Sigmoid colon (tissue), 4 donors: ENCODE measurements around the gene LENEP.

Experiments
- POLR2A ChIP-seq, 2 donors: fragments of 450-650 bp; IDR thresholded peaks; one replicate each; pipeline ENCODE4 v1.6.1; 2016; ENCODE audit warnings: antibody characterized with exemption in 2 of 2, mild to moderate bottlenecking in 2 of 2, moderate library complexity in 2 of 2
- POLR2AphosphoS5 ChIP-seq, 4 donors: sonication (generic); formaldehyde crosslinking; IDR thresholded peaks; one replicate each; pipeline ENCODE4 v1.6.1; 2017; ENCODE audit warnings: antibody characterized with exemption in 4 of 4
- TF ChIP-seq, protein P1 (sequence below), 4 experiments: fragments of 450-650 bp in 3 of 4; fragments of 200-600 bp in 1 of 4; IDR thresholded peaks; one replicate each; pipeline ENCODE4 v1.5.1; 2016 to 2019; ENCODE audit warnings: antibody characterized with exemption in 4 of 4, mild to moderate bottlenecking in 3 of 4, moderate library complexity in 2 of 4

DNA sequence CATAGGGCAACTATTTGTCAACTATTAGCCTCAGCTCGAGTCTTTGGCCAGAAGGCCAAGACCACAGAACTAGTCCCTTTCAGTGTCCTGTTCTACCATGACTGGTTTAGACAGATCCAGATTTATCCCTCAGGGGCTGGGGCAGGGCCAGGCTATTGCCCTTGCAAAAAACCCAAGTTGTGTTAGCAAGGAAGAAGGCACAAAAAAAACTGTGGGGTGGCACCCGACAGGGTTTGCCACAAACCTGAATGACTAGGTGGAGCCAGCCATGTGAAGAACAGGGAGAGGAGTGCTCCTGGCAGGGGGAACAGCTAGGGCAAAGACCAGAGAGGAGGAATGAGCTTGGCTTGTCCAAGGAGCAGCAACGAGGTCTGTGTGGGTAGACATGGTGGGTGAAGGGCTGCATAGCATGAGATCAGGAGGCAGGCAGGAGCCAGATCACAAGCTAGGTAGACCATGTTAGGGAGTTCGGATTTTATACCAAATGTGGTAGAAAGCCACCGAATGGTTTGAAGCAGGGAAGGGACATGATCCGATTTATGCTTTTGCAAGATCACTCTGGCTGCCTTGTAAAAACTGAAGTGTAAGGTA lies 44.6 kb downstream of the LENEP start:
- TF ChIP-seq, protein P1, sequence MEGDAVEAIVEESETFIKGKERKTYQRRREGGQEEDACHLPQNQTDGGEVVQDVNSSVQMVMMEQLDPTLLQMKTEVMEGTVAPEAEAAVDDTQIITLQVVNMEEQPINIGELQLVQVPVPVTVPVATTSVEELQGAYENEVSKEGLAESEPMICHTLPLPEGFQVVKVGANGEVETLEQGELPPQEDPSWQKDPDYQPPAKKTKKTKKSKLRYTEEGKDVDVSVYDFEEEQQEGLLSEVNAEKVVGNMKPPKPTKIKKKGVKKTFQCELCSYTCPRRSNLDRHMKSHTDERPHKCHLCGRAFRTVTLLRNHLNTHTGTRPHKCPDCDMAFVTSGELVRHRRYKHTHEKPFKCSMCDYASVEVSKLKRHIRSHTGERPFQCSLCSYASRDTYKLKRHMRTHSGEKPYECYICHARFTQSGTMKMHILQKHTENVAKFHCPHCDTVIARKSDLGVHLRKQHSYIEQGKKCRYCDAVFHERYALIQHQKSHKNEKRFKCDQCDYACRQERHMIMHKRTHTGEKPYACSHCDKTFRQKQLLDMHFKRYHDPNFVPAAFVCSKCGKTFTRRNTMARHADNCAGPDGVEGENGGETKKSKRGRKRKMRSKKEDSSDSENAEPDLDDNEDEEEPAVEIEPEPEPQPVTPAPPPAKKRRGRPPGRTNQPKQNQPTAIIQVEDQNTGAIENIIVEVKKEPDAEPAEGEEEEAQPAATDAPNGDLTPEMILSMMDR (IDR thresholded peaks at IDR 0.05): no peak
- TF ChIP-seq POLR2A (IDR thresholded peaks at IDR 0.05) (no peak), POLR2AphosphoS5 (IDR thresholded peaks at IDR 0.05) (no peak)
